GM19468 (cell line): Measurements from ENCODE around the gene CCDC88A.
A peak's percentile ranks its signal among the peaks of the same experiment; 100 is the strongest.
"Not testable (repeated sequence)": the region's sequence is repeated elsewhere in the genome, so short reads cannot be mapped to it uniquely, and the experiment has no call there.

Experiments used
- ATAC-seq: cut with Tn5 transposase; IDR thresholded peaks from one replicate; pipeline ENCODE4 v1.9.1; 2021; ENCODE audit warnings: mild to moderate bottlenecking, moderate library complexity, moderate number of reproducible peaks; ENCODE audit not compliant: unreplicated experiment; ENCODE audit errors: extremely low read depth

CCDC88A gene

GRCh38 chr2:55327470-55328230 is 92.0 kb downstream of the CCDC88A start:
- no peak for ATAC-seq

GRCh38 chr2:55314985-55315384 is 104.7 kb downstream of the CCDC88A start:
- ATAC-seq: no peak

GRCh38 chr2:55311444-55311870 is 108.2 kb downstream of the CCDC88A start:
- peak; percentile 81 for ATAC-seq

GRCh38 chr2:55309446-55309845 is 110.2 kb downstream of the CCDC88A start:
- ATAC-seq: no peak

- peak; percentile 61 for ATAC-seq
Measured at GRCh38 chr2:55302241-55302640, 117.4 kb downstream of the CCDC88A start.

- ATAC-seq: no peak
Measured at GRCh38 chr2:55301277-55301676, 118.4 kb downstream of the CCDC88A start.

GRCh38 chr2:55296393-55296792 is 123.3 kb downstream of the CCDC88A start:
- no peak for ATAC-seq

GRCh38 chr2:55283083-55283482 is 136.6 kb downstream of the CCDC88A start:
- ATAC-seq: no peak

- peak; percentile 96 for ATAC-seq
Measured at GRCh38 chr2:55282110-55282917, 137.3 kb downstream of the CCDC88A start.

GRCh38 chr2:55280851-55281546 is 138.7 kb downstream of the CCDC88A start:
- not testable (repeated sequence) for ATAC-seq

- not testable (repeated sequence) for ATAC-seq
Measured at GRCh38 chr2:55279859-55280424, 139.7 kb downstream of the CCDC88A start.

- ATAC-seq: not testable (repeated sequence)
Measured at GRCh38 chr2:55279214-55279835, 140.3 kb downstream of the CCDC88A start.

GRCh38 chr2:55277310-55277709 is 142.3 kb downstream of the CCDC88A start:
- no peak for ATAC-seq

GRCh38 chr2:55274346-55274745 is 145.3 kb downstream of the CCDC88A start:
- ATAC-seq: not testable (repeated sequence)

GRCh38 chr2:55269645-55269990 is 150.0 kb downstream of the CCDC88A start:
- no peak for ATAC-seq

GRCh38 chr2:55268907-55269644 is 150.6 kb downstream of the CCDC88A start, which contains the start of gene MTIF2:
Gene MTIF2 (minus strand): TSS chr2:55269231. CDS start chr2:55263858, 5,373 bp downstream.
- ATAC-seq: peak; percentile 86

- no peak for ATAC-seq
Measured at GRCh38 chr2:55268288-55268906, 151.3 kb downstream of the CCDC88A start.

- ATAC-seq: not testable (repeated sequence)
Measured at GRCh38 chr2:55259586-55259985, 160.1 kb downstream of the CCDC88A start.

- no peak for ATAC-seq
Measured at GRCh38 chr2:55252832-55253231, 166.8 kb downstream of the CCDC88A start.
